K562 (cell line): ENCODE data around the gene FMOD. TPM values are rescaled to one million over a fixed set of nuclear protein-coding genes. Genes with fewer than 3 reads are reported as not detected.

Experiments used
- BACH1 ChIP-seq: fragments of 200-800 bp; sonication (Bioruptor generic); IDR thresholded peaks from 2 replicates; pipeline ENCODE4 v1.6.1; 2016; ENCODE audit warnings: missing genetic modification characterization, missing compliant biosample characterization
- ETV1 ChIP-seq: fragments of 450-650 bp; conservative IDR thresholded peaks from 2 replicates; pipeline ENCODE4 v1.6.1; 2016; ENCODE audit warnings: missing genetic modification characterization, control low read depth, low read depth, missing compliant biosample characterization
- KDM1A ChIP-seq, 2 experiments: fragments of 450-650 bp; IDR thresholded peaks; 2 replicates each; pipeline ENCODE4 v1.6.1; 2016; ENCODE audit warnings: mild to moderate bottlenecking in 2 of 2
- MAFK ChIP-seq: IDR thresholded peaks from 2 replicates; pipeline ENCODE4 v1.6.1; 2011; ENCODE audit warnings: low read length, improper control_type of control experiment
- MITF ChIP-seq: IDR thresholded peaks from 2 replicates; pipeline ENCODE4 v1.6.1; 2014; ENCODE audit warnings: antibody characterized with exemption
- MYBL2 ChIP-seq, 2 experiments: fragments of 450-650 bp in 1 of 2; sonication (generic) in 1 of 2; formaldehyde crosslinking in 1 of 2; IDR thresholded peaks; 2 replicates each; pipeline versions ENCODE4 v1.6.1 to v1.8.1; 2017 to 2022; ENCODE audit warnings: borderline replicate concordance in 1 of 2, inconsistent platforms in 1 of 2, low read depth in 1 of 2, mild to moderate bottlenecking in 1 of 2, missing genetic modification reagents in 1 of 2, moderate library complexity in 1 of 2
- NFIC ChIP-seq: fragments of 450-650 bp; IDR thresholded peaks from 2 replicates; pipeline ENCODE4 v1.6.1; 2017; ENCODE audit warnings: mild to moderate bottlenecking, inconsistent platforms
- NFRKB ChIP-seq: fragments of 450-650 bp; IDR thresholded peaks from 2 replicates; pipeline ENCODE4 v1.6.1; 2016; ENCODE audit warnings: low read depth
- PTRF ChIP-seq: fragments of 450-650 bp; IDR thresholded peaks from 2 replicates; pipeline ENCODE4 v1.6.1; 2016; ENCODE audit warnings: mild to moderate bottlenecking, missing genetic modification characterization, missing compliant biosample characterization
- RBM34 ChIP-seq: fragments of 200-400 bp; formaldehyde crosslinking; IDR thresholded peaks from 2 replicates; pipeline ENCODE4 v1.6.1; 2018; ENCODE audit warnings: low read length, borderline replicate concordance; ENCODE audit not compliant: insufficient read depth
- SMAD4 ChIP-seq: fragments of 250-450 bp; sonication (Bioruptor Pico); conservative IDR thresholded peaks from 2 replicates; pipeline ENCODE4 v1.8.0; 2021; ENCODE audit warnings: inconsistent platforms, mild to moderate bottlenecking, moderate library complexity
- STAT5A ChIP-seq: IDR thresholded peaks from 2 replicates; pipeline ENCODE4 v1.6.1; 2012; ENCODE audit warnings: low read length, inconsistent platforms, borderline replicate concordance
- THRA ChIP-seq: fragments of 450-650 bp; IDR thresholded peaks from 2 replicates; pipeline ENCODE4 v1.6.1; 2017; ENCODE audit warnings: mild to moderate bottlenecking, moderate library complexity
- TRIM25 ChIP-seq: fragments of 450-650 bp; IDR thresholded peaks from 2 replicates; pipeline ENCODE4 v1.7.0; 2016; ENCODE audit warnings: borderline replicate concordance
- ZBTB12 ChIP-seq: fragments of 250-450 bp; sonication (Bioruptor Pico); IDR thresholded peaks from 2 replicates; pipeline ENCODE4 v1.4.0; 2020
- ZBTB49 ChIP-seq: sonication (generic); formaldehyde crosslinking; IDR thresholded peaks from 2 replicates; pipeline ENCODE4 v1.8.0; 2022; ENCODE audit warnings: missing genetic modification reagents, mild to moderate bottlenecking, borderline replicate concordance
- ZNF282 ChIP-seq: sonication (generic); formaldehyde crosslinking; IDR thresholded peaks from 2 replicates; pipeline ENCODE4 v1.8.1; 2023; ENCODE audit warnings: missing genetic modification reagents
- polyA plus RNA-seq, 8 experiments: library from polyadenylated mRNA; depleted of rRNA in 4 of 8; stranded (reverse) in 5 of 8; unstranded in 3 of 8; fragments of >200 nt; fragmentation: Nextera tagmentation in 2 of 8; fragmentation: Illumina TruSeq in 1 of 8; extraction: Ambion mirVana in 2 of 8; extraction: Trizol in 1 of 8; gene quantifications; 2 replicates each; pipeline versions ENCODE4 v1.2.1 to v1.2.3, GENCODE V29; 2011 to 2014; ENCODE audit warnings: inconsistent platforms in 1 of 8, missing spikeins in 1 of 8
- total RNA-seq, 7 experiments: library from RNA; depleted of rRNA in 6 of 7; stranded (reverse); fragments of >200 nt in 6 of 7; fragmentation: Illumina TruSeq in 2 of 7; extraction: Trizol in 2 of 7; gene quantifications; 2 replicates each; pipeline versions ENCODE4 v1.2.1 to v1.2.3, GENCODE V29; 2011 to 2021; ENCODE audit warnings: low replicate concordance in 1 of 7

The FMOD gene
- total and polyA plus RNA-seq, 9 of the 15 experiments (the other 6 are each of a cell fraction or from before 2014, with no cell fraction given) = 0.03 to 0.13 (median 0.03) TPM; not detected in 6

- TF ChIP-seq TRIM25 (0 out of 2 replicates have a peak, but pooled peaks have one; percentile 47), SMAD4 (CRISPR knock-in tag) (peak; percentile 86), NFRKB (0 out of 2 replicates have a peak, but pooled peaks have one; percentile 17), ZNF282 (no peak), ZBTB49 (CRISPR knock-in tag) (no peak), MYBL2 (IDR thresholded peaks at IDR 0.05; ENCODE audit: low read depth) (no peak), MYBL2 (CRISPR knock-in tag; IDR thresholded peaks at IDR 0.05; ENCODE audit: borderline replicate concordance) (no peak), PTRF (tag) (no peak), KDM1A (IDR thresholded peaks at IDR 0.05) (peak in 1 of 2 experiments; percentile 31; a peak in 1 of 4 replicates), RBM34 (no peak), BACH1 (peak; percentile 52; the same call in 1 of the 2 replicates), THRA (no peak), NFIC (peak; percentile 88), MAFK (no peak), ETV1 (tag) (no peak), ZBTB12 (no peak), MITF (peak; percentile 91), STAT5A (peak; percentile 66; the same call in 1 of the 2 replicates)
Observed at GRCh38 chr1:203306089-203306964, 44.6 kb downstream of the FMOD start (continued).
